Panc1 (cell line): Measurements from ENCODE around the gene PDE4B. TPM values are rescaled to one million over a fixed set of nuclear protein-coding genes. Genes with fewer than 3 reads are reported as not detected.
"Not testable (repeated sequence)": the region's sequence is repeated elsewhere in the genome, so short reads cannot be mapped to it uniquely, and the experiment has no call there.

Experiments
- ATAC-seq: fragments of 200-7000 bp; cut with Tn5 transposase; 2 replicates; pipeline ENCODE4 v1.9.1; 2020; ENCODE audit warnings: mild to moderate bottlenecking, moderate library complexity
- BruUV-seq: library from RNA; stranded (reverse); fragments of 400-500 nt; replicated peaks from 2 replicates; lab custom pipeline; 2021; lab: Mats Ljungman, UMichigan
- CTCF ChIA-PET: fragments of 300-600 bp; sonication (Branson Sonifier 250); formaldehyde crosslinking; loops from one replicate; lab custom pipeline; 2022; ENCODE audit warnings: antibody characterized with exemption; lab: Charles Lee
- POLR2A ChIA-PET: fragments of 300-600 bp; sonication (Branson Sonifier 250); formaldehyde crosslinking; loops from one replicate; lab custom pipeline; 2022; ENCODE audit warnings: antibody characterized with exemption; lab: Charles Lee
- DNase-seq: peaks from one replicate; pipeline ENCODE4 v3.0.0-alpha.2; 2010; ENCODE audit warnings: low read depth, low spot score
- H3K27ac ChIP-seq: 2 replicates; pipeline ENCODE4 v1.5.1; 2011; ENCODE audit warnings: mild to moderate bottlenecking, low read length, inconsistent platforms
- H3K27me3 ChIP-seq: fragments of 200-500 bp; sonication (Bioruptor generic); 2 replicates; pipeline ENCODE4 v1.6.0; 2014; ENCODE audit warnings: low read length, inconsistent platforms; ENCODE audit not compliant: control insufficient read depth, insufficient read depth
- H3K36me3 ChIP-seq: fragments of 200-500 bp; sonication (Bioruptor generic); 2 replicates; pipeline ENCODE4 v1.5.1; 2014; ENCODE audit warnings: inconsistent platforms, mild to moderate bottlenecking, low read length, moderate library complexity; ENCODE audit not compliant: control insufficient read depth, insufficient read depth
- H3K4me1 ChIP-seq: 2 replicates; pipeline ENCODE4 v1.5.1; 2011; ENCODE audit warnings: inconsistent platforms, mild to moderate bottlenecking, low read length, moderate library complexity; ENCODE audit not compliant: control insufficient read depth, insufficient read depth
- H3K4me3 ChIP-seq, 2 experiments: 2 replicates each; pipeline ENCODE4 v1.5.1; 2011 to 2012; ENCODE audit warnings: low read depth in 2 of 2, low read length in 2 of 2, mild to moderate bottlenecking in 2 of 2, inconsistent platforms in 1 of 2, moderate library complexity in 1 of 2
- H3K9me3 ChIP-seq: fragments of 200-500 bp; sonication (Bioruptor generic); 2 replicates; pipeline ENCODE4 v1.5.1; 2014; ENCODE audit warnings: low read depth, mild to moderate bottlenecking, inconsistent platforms, low read length, moderate library complexity; ENCODE audit not compliant: control insufficient read depth, insufficient read depth
- CTCF ChIP-seq: fragments of 450-650 bp; IDR thresholded peaks from 2 replicates; pipeline ENCODE4 v1.5.1; 2017; ENCODE audit warnings: mild to moderate bottlenecking
- POLR2AphosphoS5 ChIP-seq: IDR thresholded peaks from 2 replicates; pipeline ENCODE4 v1.6.1; 2012; ENCODE audit warnings: mild to moderate bottlenecking, low read depth, low read length, moderate library complexity
- REST ChIP-seq, 2 experiments: IDR thresholded peaks; 2 replicates each; pipeline ENCODE4 v1.6.1; 2011 to 2012; ENCODE audit warnings: low read depth in 2 of 2, control low read depth in 1 of 2, low read length in 1 of 2, mild to moderate bottlenecking in 1 of 2, moderate library complexity in 1 of 2; ENCODE audit not compliant: insufficient read depth in 1 of 2
- SIN3A ChIP-seq: IDR thresholded peaks from 2 replicates; pipeline ENCODE4 v1.6.1; 2012; ENCODE audit warnings: low read depth, mild to moderate bottlenecking, low read length, moderate library complexity, borderline replicate concordance; ENCODE audit not compliant: insufficient read depth
- TCF7L2 ChIP-seq: IDR thresholded peaks from 2 replicates; pipeline ENCODE4 v1.6.1; 2011; ENCODE audit warnings: mild to moderate bottlenecking, low read depth, low read length, inconsistent platforms
- in situ Hi-C: cut with HindIII; loops from 2 replicates; pipeline ENCODE4 v1.10.0; 2016; ENCODE audit warnings: low sequenced_read_pairs, low pct_unique_long_range_greater_than_20kb
- intact Hi-C: fragments of 100-400 bp; cut with micrococcal nuclease; formaldehyde crosslinking; loops from one replicate; pipeline ENCODE4 v1.10.0; 2022; ENCODE audit not compliant: unreplicated experiment
- total RNA-seq: library from RNA; stranded (reverse); gene quantifications from one replicate; pipeline ENCODE4 v1.2.1, GENCODE V29; 2021; ENCODE audit not compliant: unreplicated experiment

The PDE4B gene
- total RNA-seq, 1 experiment from 2014 or later: 0.26 TPM

- intact Hi-C loops, H3K4me1 ChIP-seq, in situ Hi-C loops, ATAC-seq, BruUV-seq, POLR2A ChIA-PET, H3K27ac ChIP-seq, CTCF ChIA-PET, H3K27me3 ChIP-seq, DNase-seq, H3K9me3 ChIP-seq, H3K4me3 ChIP-seq, H3K36me3 ChIP-seq: not testable (repeated sequence)
These were observed 311.4 kb downstream of the PDE4B start for GRCh38 chr1:66104076-66104475.

- BruUV-seq: no TSS peak
- POLR2A ChIA-PET: no interaction called here
- CTCF ChIA-PET: no interaction called here
- Histone ChIP-seq H3K27me3 (no peaks in the 10 kb centered on the region), H3K36me3 (no peaks in the 10 kb centered on the region), H3K4me1 (no peaks in the 10 kb centered on the region), H3K9me3 (no peaks in the 10 kb centered on the region), H3K27ac (no peak overlapping the region), H3K4me3 (no peak overlapping the region)
- in situ Hi-C loops: no loop called here
- intact Hi-C loops: no loop called here
- DNase-seq (no peak), ATAC-seq (no peak)
- TF ChIP-seq REST (IDR thresholded peaks at IDR 0.05; ENCODE audit: insufficient read depth in 1 of 2, low read depth in 2 of 2, low read length in 1 of 2): no peak
- no peak for TF ChIP-seq TCF7L2
- TF ChIP-seq SIN3A: no peak
- TF ChIP-seq CTCF: no peak
- no peak for TF ChIP-seq POLR2AphosphoS5
These were observed 315.9 kb downstream of the PDE4B start for GRCh38 chr1:66108624-66109023.

- Histone ChIP-seq H3K4me1 (no peaks in the 10 kb centered on the region), H3K36me3 (no peaks in the 10 kb centered on the region), H3K27me3 (no peaks in the 10 kb centered on the region), H3K4me3 (no peak overlapping the region), H3K27ac (no peak overlapping the region), H3K9me3 (no peaks in the 10 kb centered on the region)
- POLR2A ChIA-PET: no interaction called here
- DNase-seq (no peak), ATAC-seq (no peak)
- in situ Hi-C loops: no loop called here
- BruUV-seq: no TSS peak
- intact Hi-C loops: no loop called here
- no peak for TF ChIP-seq POLR2AphosphoS5
- no peak for TF ChIP-seq REST (IDR thresholded peaks at IDR 0.05; ENCODE audit: insufficient read depth in 1 of 2, low read depth in 2 of 2, low read length in 1 of 2)
- TF ChIP-seq SIN3A: no peak
- TF ChIP-seq TCF7L2: no peak
- TF ChIP-seq CTCF: no peak; the same call in 1 of the 2 replicates
- CTCF ChIA-PET: no interaction called here
These were observed 320.2 kb downstream of the PDE4B start for GRCh38 chr1:66112744-66113400.
